ENCODE results near the gene SREBF2.
A peak's percentile ranks its signal among the peaks of the same experiment; 100 is the strongest.

SREBF2 gene

DNA sequence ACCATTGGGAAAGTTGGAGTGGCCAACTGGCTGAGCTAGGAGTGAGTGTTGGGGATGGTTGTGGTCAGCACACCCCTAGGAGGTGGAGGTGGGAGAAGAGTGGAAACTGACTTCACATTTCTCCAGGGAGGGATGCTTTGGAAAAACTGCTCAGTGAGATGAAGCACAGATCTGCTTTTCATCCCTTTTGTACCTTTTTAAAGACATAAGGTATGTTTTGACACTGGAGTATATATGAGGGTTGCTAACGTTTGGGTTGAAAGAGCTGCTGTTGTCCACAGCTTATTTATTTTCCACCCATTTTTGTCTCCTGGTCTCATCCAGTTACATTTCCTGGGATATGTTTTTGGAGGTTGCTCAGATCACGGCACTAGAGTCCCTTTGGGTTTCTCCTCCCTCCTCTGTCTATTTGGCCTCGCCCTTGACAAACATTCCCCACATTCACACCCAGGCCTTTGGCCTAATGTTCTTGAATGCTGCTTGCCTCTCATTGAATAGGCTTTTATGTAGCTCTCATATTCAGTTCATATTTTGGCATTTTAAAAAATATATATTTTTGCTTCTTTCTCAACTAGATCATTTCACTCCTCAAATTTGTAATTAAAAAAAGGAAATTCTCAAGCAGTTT is 8.3 kb downstream of the SREBF2 start:
- H3K4me1 ChIP-seq (ENCODE audit: control insufficient read depth, insufficient read depth, low read length, poor library complexity, severe bottlenecking), result no peaks in the 10 kb centered on the region
- DNase-seq, result no peak
- no peak overlapping the region for H3K4me3 ChIP-seq (ENCODE audit: insufficient read depth, low read depth, low read length, poor library complexity, severe bottlenecking)
- H3K27me3 ChIP-seq (replicated peaks; ENCODE audit: control insufficient read depth, insufficient read depth, low read length, poor library complexity, severe bottlenecking), result no peaks in the 10 kb centered on the region
- peaks cover 13% of the 10 kb centered on the region for H3K36me3 ChIP-seq (ENCODE audit: control insufficient read depth, insufficient read depth, low read length)
- no peak overlapping the region for H3K27ac ChIP-seq (ENCODE audit: insufficient read depth, low read length, poor library complexity, severe bottlenecking)
- no peaks in the 10 kb centered on the region for H3K9me3 ChIP-seq (ENCODE audit: control insufficient read depth, low read length)

DNA sequence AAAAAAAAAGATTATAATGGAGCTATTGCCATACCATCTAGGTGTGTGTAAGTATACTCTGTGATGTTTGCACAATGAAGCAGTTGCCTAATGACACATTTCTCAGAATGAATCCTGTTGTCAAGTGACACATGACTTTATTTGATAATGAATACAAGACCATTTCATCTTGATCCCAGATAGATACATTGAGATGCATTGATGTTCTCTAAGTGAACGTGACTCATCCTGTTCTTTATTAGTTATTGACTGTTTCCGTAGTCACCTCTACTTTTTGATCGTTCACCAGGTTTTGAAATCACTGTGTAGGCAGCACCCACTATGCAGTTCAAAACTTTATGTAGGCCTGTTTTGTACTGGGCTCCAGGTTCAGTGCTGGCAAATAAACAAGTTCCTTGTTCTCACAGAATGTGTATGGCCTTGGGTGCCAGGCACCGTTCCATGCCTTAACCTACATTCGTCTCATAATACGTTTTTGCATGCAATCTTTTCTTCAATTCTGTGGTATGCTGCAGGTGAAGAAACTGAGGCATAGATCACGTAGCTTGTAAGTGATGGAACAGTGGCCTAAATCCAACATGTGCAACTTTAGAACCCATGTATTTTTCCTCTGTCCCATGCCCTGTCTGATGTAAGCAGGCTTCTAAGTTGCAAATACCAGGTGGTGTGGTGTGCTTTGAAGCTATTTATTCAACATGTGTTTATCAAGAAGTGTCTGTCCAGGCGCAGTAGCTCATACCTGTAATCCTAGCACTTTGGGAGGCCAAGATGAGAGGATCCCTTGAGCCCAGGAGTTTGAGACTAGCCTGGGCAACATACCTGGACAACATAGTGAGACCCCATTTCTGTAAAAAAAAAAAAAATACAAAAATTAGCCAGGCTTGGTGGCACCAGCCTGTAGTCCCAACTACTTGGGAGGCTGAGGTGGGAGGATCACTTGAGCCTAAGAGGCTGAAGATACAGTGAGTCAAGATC is 10.4 kb downstream of the SREBF2 start:
- Histone ChIP-seq H3K4me3 (ENCODE audit: insufficient read depth, low read depth, low read length, poor library complexity, severe bottlenecking) (no peak overlapping the region), H3K27ac (ENCODE audit: insufficient read depth, low read length, poor library complexity, severe bottlenecking) (no peak overlapping the region), H3K27me3 (replicated peaks; ENCODE audit: control insufficient read depth, insufficient read depth, low read length, poor library complexity, severe bottlenecking) (no peaks in the 10 kb centered on the region), H3K36me3 (ENCODE audit: control insufficient read depth, insufficient read depth, low read length) (peaks cover 7% of the 10 kb centered on the region), H3K4me1 (ENCODE audit: control insufficient read depth, insufficient read depth, low read length, poor library complexity, severe bottlenecking) (peaks cover under 1% of the 10 kb centered on the region), H3K9me3 (ENCODE audit: control insufficient read depth, low read length) (no peaks in the 10 kb centered on the region)
- DNase-seq, result no peak

DNA sequence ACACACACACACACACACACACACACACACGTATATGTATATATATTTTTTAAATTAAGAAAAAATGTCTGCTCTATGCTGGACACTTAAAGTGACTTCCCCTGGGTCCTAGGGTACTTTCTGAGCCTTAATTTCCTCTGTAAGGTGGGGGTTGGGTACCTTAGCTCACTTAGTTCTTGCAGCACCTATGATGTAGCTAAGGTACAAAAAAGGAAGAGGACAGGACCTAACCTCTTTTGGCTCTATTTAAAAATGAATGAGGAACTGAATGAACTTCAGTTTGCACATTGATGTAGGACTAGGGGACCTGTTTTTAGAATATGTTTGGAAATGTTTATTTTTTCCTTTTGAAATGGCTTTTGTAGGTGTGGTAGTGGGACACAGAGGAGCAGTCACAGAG is 11.1 kb downstream of the SREBF2 start:
- H3K4me1 ChIP-seq (ENCODE audit: control insufficient read depth, insufficient read depth, low read length, poor library complexity, severe bottlenecking), result peaks cover 4% of the 10 kb centered on the region

DNA sequence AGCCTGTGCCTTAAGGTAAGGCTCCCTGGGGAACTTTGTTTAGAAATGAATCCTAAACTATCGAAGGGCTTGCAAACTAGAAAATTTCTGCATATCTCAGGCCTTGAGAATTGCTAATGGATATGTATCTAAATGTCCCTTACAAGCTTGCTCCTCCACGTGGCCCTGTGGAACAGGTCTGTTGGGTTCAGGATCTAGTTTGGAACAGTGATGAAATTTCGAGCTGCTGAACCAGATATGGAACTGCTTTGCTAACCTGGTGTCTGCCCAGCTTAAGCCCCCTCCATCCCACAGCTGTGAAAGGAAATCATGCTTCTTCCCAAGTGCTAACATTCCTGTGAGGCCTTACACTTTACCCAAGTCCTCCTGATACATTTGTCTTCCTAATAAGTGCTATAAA is 11.6 kb downstream of the SREBF2 start:
- H3K4me3 ChIP-seq (ENCODE audit: insufficient read depth, low read depth, low read length, poor library complexity, severe bottlenecking), result no peak overlapping the region
- H3K36me3 ChIP-seq (ENCODE audit: control insufficient read depth, insufficient read depth, low read length), result peaks cover 7% of the 10 kb centered on the region
- no peaks in the 10 kb centered on the region for H3K27me3 ChIP-seq (replicated peaks; ENCODE audit: control insufficient read depth, insufficient read depth, low read length, poor library complexity, severe bottlenecking)
- H3K4me1 ChIP-seq (ENCODE audit: control insufficient read depth, insufficient read depth, low read length, poor library complexity, severe bottlenecking), result peaks cover 4% of the 10 kb centered on the region
- no peak for DNase-seq
- H3K27ac ChIP-seq (ENCODE audit: insufficient read depth, low read length, poor library complexity, severe bottlenecking), result no peak overlapping the region
- no peaks in the 10 kb centered on the region for H3K9me3 ChIP-seq (ENCODE audit: control insufficient read depth, low read length)

More for the DNA sequence above, 11.1 kb downstream of the SREBF2 start:
- no peaks in the 10 kb centered on the region for H3K9me3 ChIP-seq (ENCODE audit: control insufficient read depth, low read length)
- no peak overlapping the region for H3K4me3 ChIP-seq (ENCODE audit: insufficient read depth, low read depth, low read length, poor library complexity, severe bottlenecking)
- no peaks in the 10 kb centered on the region for H3K27me3 ChIP-seq (replicated peaks; ENCODE audit: control insufficient read depth, insufficient read depth, low read length, poor library complexity, severe bottlenecking)
- DNase-seq, result no peak
- H3K36me3 ChIP-seq (ENCODE audit: control insufficient read depth, insufficient read depth, low read length), result peaks cover 7% of the 10 kb centered on the region
- H3K27ac ChIP-seq (ENCODE audit: insufficient read depth, low read length, poor library complexity, severe bottlenecking), result no peak overlapping the region

DNA sequence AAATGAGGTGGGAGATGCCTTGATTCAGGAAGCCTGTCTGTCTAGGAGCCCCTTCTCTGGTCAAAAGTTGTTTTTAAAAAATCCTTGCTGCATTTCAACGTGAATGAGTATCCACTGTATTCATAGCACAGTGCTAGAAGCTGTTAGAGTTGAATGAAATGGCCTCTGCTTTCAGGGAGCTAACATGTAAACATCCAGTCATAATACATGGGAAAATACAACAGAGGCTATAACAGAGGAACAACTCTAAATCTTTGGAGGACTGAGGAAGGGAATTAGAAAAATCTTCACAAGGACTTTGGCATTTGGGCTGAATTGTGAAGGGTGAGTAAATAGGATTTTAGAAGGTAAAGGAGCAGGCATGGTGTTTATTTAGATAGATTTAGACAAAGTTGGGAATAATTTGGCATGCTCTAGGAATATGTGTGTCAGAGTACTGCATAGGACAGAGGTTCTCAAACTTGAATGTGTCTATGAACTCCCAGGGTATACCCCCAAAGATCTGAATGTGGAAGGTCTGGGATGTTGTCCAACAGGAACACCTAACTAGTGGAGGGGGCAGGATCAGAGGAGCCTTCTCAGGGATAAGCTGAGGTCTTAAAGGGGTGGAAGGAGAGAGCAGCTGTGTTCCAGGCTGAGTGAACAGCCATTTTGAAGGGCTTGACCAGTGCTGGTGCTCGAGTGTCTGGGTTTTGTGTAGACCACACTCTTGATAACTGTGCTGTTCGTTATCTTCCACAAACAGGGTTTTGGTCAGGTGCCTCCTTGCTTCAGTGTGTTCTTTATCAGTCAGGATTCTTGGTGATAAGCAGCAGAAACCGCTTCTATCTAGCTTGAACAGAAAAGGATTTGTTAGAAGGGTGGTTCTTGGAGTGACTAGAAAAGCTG is 12.7 kb downstream of the SREBF2 start:
- H3K36me3 ChIP-seq (ENCODE audit: control insufficient read depth, insufficient read depth, low read length), result peaks cover 10% of the 10 kb centered on the region
- H3K27me3 ChIP-seq (replicated peaks; ENCODE audit: control insufficient read depth, insufficient read depth, low read length, poor library complexity, severe bottlenecking), result no peaks in the 10 kb centered on the region
- no peak for DNase-seq
- H3K4me3 ChIP-seq (ENCODE audit: insufficient read depth, low read depth, low read length, poor library complexity, severe bottlenecking), result no peak overlapping the region
- H3K4me1 ChIP-seq (ENCODE audit: control insufficient read depth, insufficient read depth, low read length, poor library complexity, severe bottlenecking), result peaks cover 4% of the 10 kb centered on the region
- H3K27ac ChIP-seq (ENCODE audit: insufficient read depth, low read length, poor library complexity, severe bottlenecking), result no peak overlapping the region
- no peaks in the 10 kb centered on the region for H3K9me3 ChIP-seq (ENCODE audit: control insufficient read depth, low read length)

DNA sequence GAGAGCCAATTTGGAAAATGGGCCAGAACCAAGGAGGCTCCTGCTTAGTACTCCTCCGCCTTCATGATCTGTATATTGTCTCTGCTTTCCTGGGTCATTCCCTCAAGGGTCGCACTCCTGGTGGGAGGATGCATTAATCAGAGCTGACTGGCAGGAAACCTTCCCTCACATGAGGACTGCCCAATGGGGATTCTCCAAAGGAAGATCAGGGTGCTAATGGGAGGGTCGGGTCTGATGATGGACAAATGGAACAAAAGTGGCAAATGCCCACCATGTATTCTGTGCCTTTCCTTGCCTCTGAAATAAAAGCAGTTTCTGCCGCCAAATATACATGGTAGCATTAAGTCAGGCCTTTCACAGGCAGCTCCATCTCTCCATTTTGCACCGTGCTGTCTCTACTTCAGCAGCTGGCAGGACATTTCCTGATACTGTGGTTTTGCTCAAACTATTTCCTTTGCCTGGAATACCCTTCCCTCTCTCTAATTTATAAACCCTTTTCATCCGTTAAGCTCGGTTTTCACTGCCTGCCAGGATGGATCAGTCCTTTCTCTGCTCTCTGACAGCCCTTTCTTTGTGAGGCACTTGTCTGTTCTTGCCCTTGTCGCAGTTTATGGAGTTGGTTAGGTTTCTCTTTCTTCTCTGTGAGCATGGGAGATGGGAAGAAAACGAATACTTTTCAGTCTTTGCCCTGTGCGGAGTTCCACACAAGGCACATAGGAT is 13.5 kb downstream of the SREBF2 start:
- no peaks in the 10 kb centered on the region for H3K27me3 ChIP-seq (replicated peaks; ENCODE audit: control insufficient read depth, insufficient read depth, low read length, poor library complexity, severe bottlenecking)
- DNase-seq, result no peak
- H3K4me3 ChIP-seq (ENCODE audit: insufficient read depth, low read depth, low read length, poor library complexity, severe bottlenecking), result no peak overlapping the region
- no peaks in the 10 kb centered on the region for H3K9me3 ChIP-seq (ENCODE audit: control insufficient read depth, low read length)
- H3K27ac ChIP-seq (ENCODE audit: insufficient read depth, low read length, poor library complexity, severe bottlenecking), result no peak overlapping the region
- H3K36me3 ChIP-seq (ENCODE audit: control insufficient read depth, insufficient read depth, low read length), result peaks cover 10% of the 10 kb centered on the region
- H3K4me1 ChIP-seq (ENCODE audit: control insufficient read depth, insufficient read depth, low read length, poor library complexity, severe bottlenecking), result peaks cover 4% of the 10 kb centered on the region

DNA sequence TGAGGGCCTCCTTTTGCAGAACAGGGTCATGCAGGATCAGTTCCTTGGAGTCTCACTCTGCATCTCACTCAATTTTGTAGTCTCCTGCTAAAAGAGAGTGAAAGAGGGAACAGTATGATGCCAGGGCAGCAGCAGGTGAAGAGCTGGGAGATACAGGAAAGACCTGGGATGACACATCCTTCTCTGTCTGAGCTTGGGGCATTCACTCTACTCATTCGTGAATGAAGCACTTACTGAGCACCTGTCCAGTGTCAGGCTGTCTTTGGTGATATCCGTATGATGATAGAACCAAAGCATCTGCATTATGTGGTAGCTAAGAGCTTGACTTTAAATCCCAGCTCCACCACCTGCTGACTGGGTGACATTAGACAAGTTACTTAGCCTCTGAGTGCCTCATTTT is 14.4 kb downstream of the SREBF2 start:
- H3K27ac ChIP-seq (ENCODE audit: insufficient read depth, low read length, poor library complexity, severe bottlenecking), result no peak overlapping the region
- peaks cover 4% of the 10 kb centered on the region for H3K4me1 ChIP-seq (ENCODE audit: control insufficient read depth, insufficient read depth, low read length, poor library complexity, severe bottlenecking)
- DNase-seq, result no peak
- no peak overlapping the region for H3K4me3 ChIP-seq (ENCODE audit: insufficient read depth, low read depth, low read length, poor library complexity, severe bottlenecking)
- peaks cover 8% of the 10 kb centered on the region for H3K36me3 ChIP-seq (ENCODE audit: control insufficient read depth, insufficient read depth, low read length)
- H3K9me3 ChIP-seq (ENCODE audit: control insufficient read depth, low read length), result no peaks in the 10 kb centered on the region
- H3K27me3 ChIP-seq (replicated peaks; ENCODE audit: control insufficient read depth, insufficient read depth, low read length, poor library complexity, severe bottlenecking), result no peaks in the 10 kb centered on the region

DNA sequence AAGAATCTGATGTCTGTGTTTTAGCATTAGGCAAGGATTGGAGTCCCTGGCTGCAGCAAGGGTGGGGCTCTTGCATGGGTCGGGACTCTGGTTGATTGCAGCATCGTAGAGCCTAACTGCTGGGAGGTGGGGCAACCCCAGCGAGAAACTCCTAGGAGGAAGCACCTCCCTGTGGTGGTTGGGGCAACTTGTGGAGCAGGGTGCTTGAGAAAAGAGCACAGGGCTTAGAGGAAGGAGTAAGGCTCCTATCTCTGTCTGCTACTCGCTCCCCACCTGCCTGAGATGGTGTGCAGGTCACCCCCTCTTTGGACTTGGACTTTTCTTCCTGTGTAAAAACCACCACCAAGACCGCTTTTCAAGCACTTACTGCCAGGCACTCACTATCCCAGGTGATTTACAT is 15.6 kb downstream of the SREBF2 start:
- Histone ChIP-seq H3K4me3 (ENCODE audit: insufficient read depth, low read depth, low read length, poor library complexity, severe bottlenecking) (no peak overlapping the region), H3K27ac (ENCODE audit: insufficient read depth, low read length, poor library complexity, severe bottlenecking) (no peak overlapping the region), H3K4me1 (ENCODE audit: control insufficient read depth, insufficient read depth, low read length, poor library complexity, severe bottlenecking) (peaks cover 4% of the 10 kb centered on the region), H3K27me3 (replicated peaks; ENCODE audit: control insufficient read depth, insufficient read depth, low read length, poor library complexity, severe bottlenecking) (no peaks in the 10 kb centered on the region), H3K36me3 (ENCODE audit: control insufficient read depth, insufficient read depth, low read length) (peaks cover 3% of the 10 kb centered on the region), H3K9me3 (ENCODE audit: control insufficient read depth, low read length) (no peaks in the 10 kb centered on the region)
- no peak for DNase-seq

DNA sequence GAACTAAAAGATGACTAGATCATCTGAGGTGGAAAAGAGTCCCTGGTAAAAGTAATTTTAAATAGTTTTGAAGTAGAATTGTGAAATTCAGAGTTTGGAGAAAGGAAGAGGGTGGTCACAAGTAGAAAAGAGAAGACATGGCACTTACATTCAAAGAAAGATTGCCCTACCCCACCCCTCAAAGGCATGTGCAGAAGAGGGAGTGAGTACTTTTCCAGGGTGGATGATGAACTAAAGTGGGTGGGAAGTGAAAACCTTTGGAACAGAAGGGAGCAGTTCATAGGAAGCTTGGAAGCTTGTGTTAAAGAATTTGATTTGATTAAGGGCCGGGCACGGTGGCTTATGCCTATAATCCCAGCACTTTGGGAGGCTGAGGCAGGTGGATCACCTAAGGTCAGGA is 23.6 kb downstream of the SREBF2 start:
- Histone ChIP-seq H3K36me3 (ENCODE audit: control insufficient read depth, insufficient read depth, low read length) (no peaks in the 10 kb centered on the region), H3K9me3 (ENCODE audit: control insufficient read depth, low read length) (no peaks in the 10 kb centered on the region), H3K27me3 (replicated peaks; ENCODE audit: control insufficient read depth, insufficient read depth, low read length, poor library complexity, severe bottlenecking) (no peaks in the 10 kb centered on the region), H3K4me3 (ENCODE audit: insufficient read depth, low read depth, low read length, poor library complexity, severe bottlenecking) (no peak overlapping the region), H3K27ac (ENCODE audit: insufficient read depth, low read length, poor library complexity, severe bottlenecking) (peak overlapping the region; percentile 32), H3K4me1 (ENCODE audit: control insufficient read depth, insufficient read depth, low read length, poor library complexity, severe bottlenecking) (peaks cover 25% of the 10 kb centered on the region)
- DNase-seq, result no peak
